GM19455 (cell line): ENCODE results near the gene IQCF2.
"Not testable (repeated sequence)": the region's sequence is repeated elsewhere in the genome, so short reads cannot be mapped to it uniquely, and the experiment has no call there.

Experiments used
- ATAC-seq: cut with Tn5 transposase; IDR thresholded peaks from one replicate; pipeline ENCODE4 v1.9.1; 2021; ENCODE audit not compliant: unreplicated experiment

IQCF2 gene

DNA sequence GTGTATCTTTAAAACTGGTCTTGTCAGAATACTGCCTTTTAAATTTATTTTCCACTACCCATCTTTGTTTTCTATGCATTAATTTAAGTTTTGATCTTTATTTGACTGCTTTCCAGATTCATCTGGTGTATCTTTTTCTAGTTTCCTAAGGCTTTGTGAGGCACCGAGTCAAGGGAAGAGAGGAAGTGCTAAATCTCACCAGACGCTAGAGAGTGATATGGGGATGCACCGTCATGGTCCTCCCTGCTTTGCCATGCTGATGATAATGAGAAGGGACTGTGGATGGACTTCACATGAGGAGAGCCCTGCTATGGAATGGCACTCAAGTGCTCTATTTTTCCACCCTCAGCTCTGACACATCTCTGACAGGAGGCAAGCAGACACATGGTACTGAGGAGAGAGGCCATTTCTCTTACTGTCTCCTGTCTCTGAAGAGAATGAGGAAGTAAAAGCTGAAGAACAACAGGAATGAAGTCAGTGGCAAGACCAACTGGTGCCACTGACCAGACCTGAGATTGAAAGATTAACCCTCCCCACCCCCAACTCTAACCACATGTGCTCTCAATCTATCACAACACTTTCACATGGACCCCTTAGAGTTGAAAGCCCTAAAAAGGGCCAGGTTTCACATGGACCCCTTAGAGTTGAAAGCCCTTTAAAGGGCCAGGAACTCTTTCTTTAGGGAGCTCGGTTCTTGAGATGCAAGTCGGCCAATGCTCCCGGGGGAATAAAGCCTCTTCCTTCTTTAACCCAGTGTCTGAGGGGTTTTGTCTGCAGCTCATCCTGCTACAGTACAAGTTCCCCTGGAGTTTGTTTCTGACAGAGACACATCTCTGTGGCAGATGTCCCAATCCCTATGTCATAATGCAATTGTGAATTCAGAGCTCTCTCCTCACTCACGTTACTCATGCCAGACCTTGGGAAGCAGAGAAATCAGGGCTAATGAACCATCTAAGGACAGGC, at the start of gene IQCF2:
Gene IQCF2, plus strand, starts transcription at position 913 of the 963 bp plus-strand sequence. CDS start 52 bp downstream, outside the sequence.
- ATAC-seq: no peak

DNA sequence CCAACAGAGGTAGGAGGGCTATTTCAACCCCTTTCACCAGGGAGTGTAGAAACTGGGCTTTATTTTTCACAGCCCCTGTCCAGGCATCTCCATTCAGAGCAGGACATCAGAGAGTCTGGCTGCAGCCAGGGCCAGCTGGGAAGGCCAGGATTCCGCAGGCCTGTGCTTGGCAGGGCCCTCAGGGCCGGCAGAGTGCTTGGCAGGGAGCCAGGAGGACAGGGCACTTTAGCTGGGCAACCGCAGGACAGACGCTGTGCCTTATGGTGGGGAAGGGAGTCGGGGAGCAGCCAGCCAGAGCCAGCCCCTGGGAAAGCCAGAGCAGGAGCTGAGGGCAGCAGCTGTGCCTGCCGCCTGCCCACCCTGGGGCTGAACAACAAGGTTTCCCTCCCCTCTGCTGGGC, 47.9 kb upstream of the IQCF2 start:
- ATAC-seq: no peak

DNA sequence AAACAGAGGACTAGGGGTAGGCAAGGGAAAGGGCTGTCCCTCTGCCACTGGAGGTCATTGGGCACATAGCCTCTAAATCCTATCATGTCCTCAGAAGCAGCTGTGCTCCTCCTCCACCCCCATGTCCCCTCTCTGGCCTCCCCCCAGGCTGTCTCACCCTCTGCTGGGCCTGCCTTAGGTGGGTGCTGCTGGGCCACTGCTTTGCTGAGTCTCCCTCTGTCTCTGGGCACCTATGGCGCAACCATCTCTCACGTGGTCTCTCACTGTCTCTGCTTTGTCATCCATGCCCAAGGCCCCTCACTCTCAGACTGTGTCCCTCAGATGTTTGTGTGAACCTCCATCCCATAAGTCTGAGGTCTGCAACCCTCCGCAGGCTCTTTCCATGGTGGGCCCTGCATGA, 47.4 kb upstream of the IQCF2 start:
- no peak for ATAC-seq

DNA sequence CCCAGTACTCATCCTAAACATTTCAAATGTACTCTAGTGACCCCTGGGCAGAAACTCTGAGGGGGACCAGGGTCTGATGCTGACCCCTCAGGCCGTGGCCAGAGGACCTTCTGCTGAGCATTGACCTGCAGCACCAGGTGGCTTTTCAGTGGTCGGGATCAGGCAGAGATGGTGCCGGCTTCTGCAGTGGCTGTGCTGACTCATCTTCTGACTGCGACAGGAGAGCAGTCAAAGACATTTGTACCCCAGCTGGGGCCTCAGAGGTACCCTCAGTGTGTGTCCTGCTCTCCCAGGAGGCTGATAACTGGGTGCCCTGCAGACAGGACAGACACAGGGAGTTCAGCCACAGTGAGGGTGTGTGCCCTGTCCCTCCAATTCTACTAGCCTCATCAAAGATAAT, 45.8 kb upstream of the IQCF2 start:
- ATAC-seq: no peak

DNA sequence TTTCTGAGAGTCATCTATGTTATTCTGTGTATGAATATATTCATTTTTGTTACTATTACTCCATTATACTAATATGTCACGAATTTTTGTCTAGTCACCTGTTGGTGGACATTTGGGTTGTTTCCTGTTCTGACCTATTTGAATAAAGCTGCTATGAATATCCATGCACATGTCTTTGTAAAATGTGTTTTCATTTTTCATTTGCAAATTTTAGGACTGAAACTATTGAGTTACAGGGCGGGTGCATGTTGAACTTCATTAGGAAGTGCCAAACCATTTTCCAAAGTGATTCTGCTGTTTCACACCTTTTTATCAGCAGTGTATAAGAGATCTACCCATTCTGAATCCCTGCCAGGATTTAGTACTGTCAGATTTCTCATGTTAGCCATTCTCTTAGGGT, 44.7 kb upstream of the IQCF2 start:
- ATAC-seq: no peak

DNA sequence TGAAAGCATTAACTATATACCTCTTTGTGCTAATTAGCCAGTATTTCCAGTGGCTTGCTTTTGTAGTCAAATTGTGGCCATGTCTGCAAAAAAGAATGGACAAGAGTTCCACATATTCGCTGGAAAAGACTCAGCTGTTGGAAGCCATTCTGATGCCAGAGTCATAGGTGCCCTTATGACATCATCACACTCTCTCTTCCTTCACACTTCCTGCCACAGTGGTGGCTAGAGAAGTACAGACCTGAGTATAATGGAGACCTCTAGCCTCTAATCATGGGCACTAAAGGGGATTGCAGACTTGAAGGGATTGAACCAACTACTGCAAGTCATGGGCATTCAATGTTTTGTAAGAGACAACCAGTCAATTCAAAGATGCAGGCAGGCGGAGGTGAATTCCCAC, 44.0 kb upstream of the IQCF2 start:
- ATAC-seq: no peak

DNA sequence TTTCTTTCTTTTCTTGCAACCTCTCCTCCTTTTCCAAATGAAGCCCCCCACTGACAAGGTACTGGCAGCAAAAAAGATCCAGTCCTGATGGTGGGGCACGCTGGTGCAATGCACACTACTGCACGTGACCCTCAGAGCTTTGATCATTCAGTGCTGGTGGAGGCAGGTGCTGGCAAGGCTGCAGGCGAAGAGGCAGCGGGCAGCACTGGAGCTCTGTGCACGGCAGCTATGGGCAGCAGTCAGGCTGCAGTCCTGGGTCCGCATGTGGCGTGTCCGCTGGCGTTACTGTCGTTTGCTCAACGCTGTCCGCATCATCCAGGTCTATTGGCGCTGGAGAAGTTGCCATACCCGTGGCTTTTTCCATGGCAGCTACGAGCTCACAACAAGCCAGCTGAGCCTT, 42.3 kb upstream of the IQCF2 start:
- no peak for ATAC-seq

DNA sequence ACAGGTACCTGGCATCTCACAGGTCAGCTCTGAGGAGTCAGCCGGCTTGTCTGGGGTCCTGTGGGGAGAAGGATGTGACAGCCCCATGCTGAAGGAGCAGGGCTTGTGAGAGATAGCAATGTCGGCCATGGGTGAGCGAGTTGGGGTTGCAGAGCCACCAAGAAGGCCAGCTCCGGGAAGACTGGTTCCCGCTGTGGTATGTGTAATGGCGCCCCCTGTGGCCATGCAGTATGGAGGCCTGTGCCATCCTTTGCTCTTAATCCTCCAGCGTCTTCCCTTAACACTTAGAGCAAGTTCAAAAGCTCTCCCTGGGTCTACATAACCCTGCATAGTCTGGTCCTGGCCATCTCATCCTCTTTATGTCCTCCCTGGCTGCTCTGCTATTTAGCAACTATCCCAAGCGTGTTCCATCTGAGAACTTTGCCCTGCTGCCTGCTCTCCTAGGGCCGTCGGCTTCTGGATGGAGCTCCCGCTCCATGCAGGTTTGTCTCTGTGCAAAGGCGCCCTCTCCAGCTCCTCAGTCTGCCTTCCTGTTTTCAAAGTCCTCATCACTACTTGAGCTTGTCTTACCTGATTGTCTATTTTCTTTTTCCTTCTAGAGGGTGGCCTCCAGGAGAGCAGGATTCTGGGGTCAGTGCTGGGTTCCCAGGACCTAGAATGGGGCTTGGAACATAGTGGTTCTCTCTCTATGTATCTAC, 41.6 kb upstream of the IQCF2 start:
- no peak for ATAC-seq

DNA sequence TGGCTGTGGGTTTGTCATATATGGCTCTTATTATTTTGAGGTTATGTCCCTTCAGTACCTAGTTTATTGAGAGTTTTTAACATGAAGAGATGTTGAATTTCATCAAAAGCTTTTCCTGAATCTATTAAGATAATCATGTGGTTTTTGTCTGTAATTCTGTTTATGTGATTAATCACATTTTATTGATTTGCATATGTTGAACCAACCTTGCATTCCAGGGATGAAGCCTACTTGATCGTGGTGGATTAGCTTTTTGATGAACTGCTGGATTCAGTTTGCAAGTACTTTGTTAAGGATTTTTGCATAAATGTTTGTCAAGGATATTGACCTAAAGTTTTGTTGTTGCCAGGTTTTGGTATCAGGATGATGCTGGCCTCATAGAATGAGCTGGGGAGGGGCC, 33.1 kb upstream of the IQCF2 start:
- no peak for ATAC-seq

DNA sequence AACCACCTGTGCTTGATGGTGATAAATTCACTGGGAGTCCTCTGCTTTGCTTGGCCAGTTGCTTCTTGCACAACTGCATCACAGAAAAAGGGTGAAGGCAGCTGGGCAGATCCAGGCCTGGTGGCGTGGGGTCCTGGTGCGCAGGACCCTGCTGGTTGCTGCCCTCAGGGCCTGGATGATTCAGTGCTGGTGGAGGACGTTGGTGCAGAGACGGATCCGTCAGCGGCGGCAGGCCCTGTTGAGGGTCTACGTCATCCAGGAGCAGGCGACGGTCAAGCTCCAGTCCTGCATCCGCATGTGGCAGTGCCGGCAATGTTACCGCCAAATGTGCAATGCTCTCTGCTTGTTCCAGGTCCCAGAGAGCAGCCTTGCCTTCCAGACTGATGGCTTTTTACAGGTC, 31.1 kb upstream of the IQCF2 start:
- no peak for ATAC-seq

DNA sequence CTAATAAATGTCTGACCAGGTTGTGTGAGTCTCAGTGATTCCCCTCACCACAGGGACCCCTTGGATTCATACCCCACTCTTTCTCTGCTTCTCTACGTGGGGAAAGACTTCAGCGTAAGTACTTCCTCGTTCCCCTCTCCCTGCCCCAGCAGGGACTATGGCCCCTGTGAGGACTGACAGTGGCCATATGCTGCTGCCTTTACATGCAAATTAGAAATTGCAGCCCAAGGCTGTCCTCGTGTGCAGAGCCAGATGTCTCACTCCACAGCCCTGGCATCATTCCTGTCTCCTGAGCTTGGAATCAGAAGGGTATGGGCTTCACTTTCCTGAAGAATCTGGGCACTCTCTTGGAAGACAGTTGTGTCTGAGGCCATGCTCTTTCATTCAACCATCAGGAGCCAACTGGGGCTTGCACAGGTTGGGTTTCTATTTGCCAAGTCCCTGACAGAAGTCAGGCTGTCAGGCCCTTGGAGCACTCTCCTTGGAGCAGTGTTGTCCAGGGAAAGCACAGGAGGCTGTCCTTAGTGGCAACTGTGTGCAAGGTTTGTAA, 30.5 kb upstream of the IQCF2 start:
- ATAC-seq: no peak

DNA sequence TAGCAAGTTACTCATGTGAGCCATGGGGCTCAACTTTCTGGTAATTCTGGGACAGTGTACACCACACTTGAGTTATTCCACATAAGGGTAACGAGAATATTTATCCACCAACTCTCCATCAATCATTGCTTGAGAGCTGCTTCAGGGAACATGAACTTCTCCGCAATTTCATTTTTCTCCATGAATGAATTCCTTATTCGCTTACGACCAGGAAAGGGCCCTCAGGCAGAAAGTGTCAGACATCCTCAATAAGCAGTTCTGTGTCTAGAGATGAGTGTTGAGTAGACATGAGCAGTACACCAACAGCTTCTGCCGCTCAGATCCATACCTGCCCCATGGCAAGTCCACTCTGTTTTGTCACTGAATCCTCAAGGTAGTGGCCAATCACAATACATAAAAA, 24.8 kb upstream of the IQCF2 start:
- no peak for ATAC-seq

DNA sequence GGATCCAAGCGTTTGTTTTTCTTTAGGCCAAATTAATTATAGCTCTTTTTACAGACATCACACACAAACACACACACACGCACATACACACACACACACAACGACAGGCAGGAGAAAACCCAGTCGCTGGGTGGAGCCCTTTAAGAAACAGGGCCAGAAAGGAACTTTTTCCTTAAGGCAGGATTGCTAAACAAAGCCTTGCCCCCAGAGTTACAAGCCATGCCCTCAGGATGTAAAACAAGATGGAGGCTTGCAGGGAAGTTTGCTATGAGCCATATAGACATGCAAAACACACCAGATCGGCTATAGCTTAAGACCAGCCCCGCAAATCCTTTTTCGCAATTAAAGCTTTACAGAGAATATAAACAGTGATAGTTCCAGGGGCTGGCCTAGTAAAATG, 16.3 kb upstream of the IQCF2 start:
- ATAC-seq: no peak

DNA sequence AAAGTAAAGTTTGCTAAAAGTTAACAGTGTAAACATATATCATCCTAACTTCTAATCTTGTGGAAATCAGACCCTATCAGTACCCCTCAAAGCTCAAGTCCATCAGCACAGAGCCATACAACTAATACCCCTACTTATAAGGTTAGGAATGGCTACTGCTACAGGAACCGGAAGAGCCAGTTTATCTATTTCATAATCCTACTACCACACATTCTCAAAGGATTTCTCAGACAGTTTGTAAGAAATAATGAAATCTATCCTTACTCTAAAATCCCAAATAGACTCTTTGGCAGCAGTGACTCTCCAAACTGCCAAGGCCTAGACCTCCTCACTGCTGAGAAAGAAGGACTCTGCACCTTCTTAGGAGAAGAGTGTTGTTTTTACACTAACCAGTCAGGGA, 6.0 kb upstream of the IQCF2 start:
- not testable (repeated sequence) for ATAC-seq

DNA sequence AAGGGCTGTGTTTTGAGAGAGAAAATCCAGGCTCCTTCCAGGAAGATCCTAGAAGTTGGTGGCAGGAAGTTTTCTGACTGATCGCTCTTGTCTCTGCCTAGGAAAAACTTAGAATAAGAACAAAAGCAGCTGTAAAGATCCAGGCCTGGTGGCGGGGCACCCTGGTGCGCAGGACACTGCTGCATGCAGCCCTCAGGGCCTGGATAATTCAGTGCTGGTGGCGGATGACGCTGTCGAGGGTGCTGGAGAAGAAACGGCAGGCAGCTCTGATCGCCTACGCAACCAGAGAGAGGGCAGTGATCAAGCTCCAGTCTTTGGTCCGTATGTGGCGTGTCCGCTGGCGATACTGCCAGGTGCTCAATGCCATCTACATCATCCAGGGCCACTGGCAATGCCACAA, 1.5 kb downstream of the IQCF2 start:
- no peak for ATAC-seq

DNA sequence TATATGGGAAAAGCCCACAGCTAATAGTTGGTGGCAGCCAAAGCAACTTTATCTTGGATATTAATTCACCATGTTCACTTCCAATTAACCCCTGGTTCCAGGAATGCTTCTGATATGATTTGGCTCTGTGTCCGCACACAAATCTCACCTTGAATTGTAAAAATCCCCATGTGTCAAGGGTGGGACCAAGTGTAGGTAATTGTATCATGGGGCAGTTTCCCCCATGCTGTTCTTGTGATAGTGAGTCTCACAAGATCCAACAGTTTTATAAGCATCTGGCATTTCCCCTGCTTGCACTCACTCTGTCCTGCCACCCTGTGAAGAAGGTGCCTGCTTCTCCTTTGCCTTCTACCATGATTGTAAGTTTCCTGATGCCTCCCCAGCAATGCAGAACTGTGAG, 7.5 kb downstream of the IQCF2 start:
- not testable (repeated sequence) for ATAC-seq

DNA sequence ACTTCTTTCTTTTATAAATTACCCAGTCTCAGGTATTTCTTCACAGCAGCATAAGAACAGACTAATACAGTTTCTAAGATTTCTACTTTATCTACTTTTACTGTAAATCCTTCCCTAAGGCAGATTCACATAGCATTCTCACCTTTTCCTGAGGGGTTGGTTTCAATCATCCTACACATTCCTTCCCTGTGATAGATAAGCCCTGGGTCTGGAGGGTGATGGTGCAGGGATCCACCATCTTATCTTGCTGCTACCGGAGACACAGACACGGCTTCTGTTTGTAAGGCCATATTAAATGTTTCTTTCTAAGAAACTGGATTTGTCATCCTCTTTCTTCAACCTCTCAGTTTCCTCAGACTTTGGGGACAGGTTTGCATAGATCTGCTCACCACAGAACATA, 7.9 kb downstream of the IQCF2 start:
- no peak for ATAC-seq

DNA sequence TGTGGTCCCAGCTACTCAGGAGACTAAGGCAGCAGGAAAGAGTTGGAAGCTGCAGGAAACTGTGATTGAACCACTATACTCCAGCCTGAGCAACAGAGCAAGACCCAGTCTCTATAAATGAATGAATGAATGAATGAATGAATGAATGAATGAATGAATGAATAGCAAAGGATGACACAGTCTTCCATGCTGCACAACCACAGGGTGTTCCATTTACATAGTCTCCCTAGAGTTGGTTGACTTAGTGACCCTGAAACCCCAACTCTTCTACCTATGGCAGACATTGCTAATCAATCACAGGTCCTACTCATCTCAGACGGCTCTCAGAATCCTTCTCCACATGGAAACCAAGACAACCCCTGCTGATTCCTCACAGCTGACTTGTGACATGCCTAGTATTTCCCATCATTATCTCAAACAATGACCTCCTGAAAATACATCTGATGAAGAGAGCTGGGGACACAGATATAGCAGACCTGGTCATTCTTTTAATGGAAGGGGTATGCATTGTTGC, 11.9 kb downstream of the IQCF2 start:
- no peak for ATAC-seq

DNA sequence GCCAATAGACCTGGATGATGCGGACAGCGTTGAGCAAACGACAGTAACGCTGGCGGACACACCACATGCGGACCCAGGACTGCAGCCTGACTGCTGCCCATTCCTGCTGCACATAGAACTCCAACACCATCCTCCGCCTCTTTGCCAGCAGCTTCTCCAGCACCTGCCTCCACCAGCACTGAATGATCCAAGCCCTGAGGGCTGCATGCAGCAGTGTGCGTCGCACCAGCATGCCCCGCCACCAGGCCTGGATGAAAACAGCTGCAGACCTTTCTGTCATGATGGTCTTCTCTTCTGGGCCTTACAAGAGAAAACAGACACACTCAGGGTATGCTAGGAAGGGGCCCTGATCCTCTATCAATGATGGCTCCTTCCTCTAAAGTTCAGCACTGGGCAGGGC, 12.5 kb downstream of the IQCF2 start:
- ATAC-seq: no peak

DNA sequence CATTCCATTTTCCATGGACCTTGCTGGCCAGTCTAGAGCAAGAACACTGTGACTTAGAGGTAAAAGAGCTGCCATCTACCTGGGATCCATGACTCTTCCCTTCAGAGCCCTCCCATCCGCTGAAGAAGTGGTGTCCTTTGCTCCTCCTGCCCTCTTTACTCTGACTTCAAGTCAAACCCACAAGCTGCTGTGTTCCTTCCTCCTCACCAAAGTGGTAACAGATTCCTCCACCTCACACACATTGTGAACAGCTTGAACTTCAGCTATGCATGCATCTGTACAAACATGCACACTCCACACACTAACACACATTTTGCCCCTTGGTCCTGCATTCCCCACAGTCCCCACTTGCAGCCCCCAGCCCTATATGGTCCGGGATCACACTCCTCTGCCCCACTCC, 13.0 kb downstream of the IQCF2 start:
- no peak for ATAC-seq

DNA sequence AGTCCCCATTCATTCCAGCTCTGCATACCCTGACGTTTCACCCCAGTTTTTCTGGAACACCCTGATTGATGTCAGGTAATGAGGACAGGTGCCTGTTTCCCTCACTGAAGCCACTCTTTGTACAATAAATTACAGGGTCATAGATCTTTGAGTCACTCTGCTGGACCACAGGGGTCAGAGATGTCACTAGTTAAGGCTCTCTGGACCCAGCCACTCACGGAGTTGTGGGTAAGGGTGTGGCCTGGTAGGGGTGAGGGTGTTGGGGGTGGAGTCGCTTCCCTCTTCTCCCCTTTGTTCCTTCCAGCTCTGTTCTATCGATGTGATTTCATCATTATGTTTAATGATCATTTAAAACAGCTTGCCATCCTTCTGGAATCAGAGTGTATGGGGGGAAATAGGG, 13.5 kb downstream of the IQCF2 start:
- ATAC-seq: no peak

DNA sequence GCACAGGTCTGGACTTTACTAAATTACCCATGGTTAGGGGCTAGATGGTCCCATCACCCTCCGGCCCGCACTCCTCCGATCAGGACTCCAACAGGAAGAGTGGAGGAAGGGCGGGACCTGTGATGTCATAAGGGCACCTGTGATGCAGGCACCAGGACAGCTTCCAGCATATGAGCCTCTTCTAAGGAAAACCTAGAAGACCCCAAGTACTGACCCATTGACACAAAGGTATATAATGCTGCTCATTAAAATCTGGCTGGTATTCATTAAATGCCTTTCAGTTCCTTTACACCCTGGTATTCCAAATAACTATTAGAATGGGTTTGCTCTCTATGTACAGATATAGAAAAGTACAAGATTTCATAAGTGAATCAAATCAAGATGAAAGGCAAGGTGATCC, 14.1 kb downstream of the IQCF2 start, which contains the start of gene IQCF5:
Gene IQCF5, minus strand, starts transcription at position 101 of the 400 bp plus-strand sequence. Its CDS starts 70 bp downstream, at position 31.
- no peak for ATAC-seq
